NCI-H128 (cell line): ENCODE measurements around the gene LPP.

ENCODE experiments used
- DNase-seq: peaks from one replicate; lab custom pipeline; 2025; ENCODE audit not compliant: unreplicated experiment; lab: John Stamatoyannopoulos, UW

LPP gene

GRCh38 chr3:188573956-188574355, 420.0 kb downstream of the LPP start:
- DNase-seq, result no peak

GRCh38 chr3:188574885-188575284, 420.9 kb downstream of the LPP start:
- no peak for DNase-seq

- no peak for DNase-seq
Observed at GRCh38 chr3:188575501-188575900, 421.5 kb downstream of the LPP start.

- DNase-seq, result no peak
Observed at GRCh38 chr3:188577539-188577938, 423.6 kb downstream of the LPP start.

- DNase-seq, result no peak
Observed at GRCh38 chr3:188578576-188579363, 424.8 kb downstream of the LPP start.

GRCh38 chr3:188580223-188580622, 426.3 kb downstream of the LPP start:
- DNase-seq, result no peak

- no peak for DNase-seq
Observed at GRCh38 chr3:188580659-188581058, 426.7 kb downstream of the LPP start.

GRCh38 chr3:188581365-188581764, 427.4 kb downstream of the LPP start:
- DNase-seq, result no peak

GRCh38 chr3:188581792-188582191, 427.8 kb downstream of the LPP start:
- no peak for DNase-seq

GRCh38 chr3:188583341-188584161, 429.6 kb downstream of the LPP start:
- DNase-seq, result no peak

- DNase-seq, result no peak
Observed at GRCh38 chr3:188584162-188584529, 430.2 kb downstream of the LPP start.

GRCh38 chr3:188584958-188585689, 431.2 kb downstream of the LPP start:
- DNase-seq, result no peak

GRCh38 chr3:188589071-188589470, 435.1 kb downstream of the LPP start:
- no peak for DNase-seq

GRCh38 chr3:188589771-188590170, 435.8 kb downstream of the LPP start:
- DNase-seq, result no peak

- DNase-seq, result no peak
Observed at GRCh38 chr3:188590557-188590956, 436.6 kb downstream of the LPP start.

- DNase-seq, result no peak
Observed at GRCh38 chr3:188594139-188594538, 440.2 kb downstream of the LPP start.

GRCh38 chr3:188595890-188596376, 442.0 kb downstream of the LPP start:
- DNase-seq, result no peak

GRCh38 chr3:188598894-188599293, 444.9 kb downstream of the LPP start:
- DNase-seq, result no peak

- DNase-seq, result no peak
Observed at GRCh38 chr3:188602111-188602510, 448.2 kb downstream of the LPP start.

GRCh38 chr3:188602620-188603019, 448.7 kb downstream of the LPP start:
- DNase-seq, result no peak

- DNase-seq, result no peak
Observed at GRCh38 chr3:188604651-188605050, 450.7 kb downstream of the LPP start.
